GM23338 (cell line): ENCODE data around the gene PPP2R1B.

Source experiments
- EZH2 ChIP-seq: fragments of 200-600 bp; sonication (generic); IDR thresholded peaks from one replicate; pipeline ENCODE4 v1.8.0; 2017; ENCODE audit warnings: antibody characterized with exemption, mild to moderate bottlenecking, low read depth; ENCODE audit not compliant: unreplicated experiment
- EZH2phosphoT487 ChIP-seq: fragments of 200-600 bp; sonication (generic); IDR thresholded peaks from one replicate; pipeline ENCODE4 v1.8.1; 2018; ENCODE audit warnings: antibody characterized with exemption; ENCODE audit not compliant: unreplicated experiment
- TF ChIP-seq, protein P1 (sequence below), 2 experiments: fragments of 200-600 bp in 1 of 2; sonication (generic) in 1 of 2; conservative IDR thresholded peaks; 2 replicates each; pipeline versions ENCODE4 v1.5.1 to v1.6.1; 2016 to 2017; ENCODE audit warnings: antibody characterized with exemption in 2 of 2, low read depth in 2 of 2, mild to moderate bottlenecking in 2 of 2, moderate library complexity in 1 of 2

DNA sequence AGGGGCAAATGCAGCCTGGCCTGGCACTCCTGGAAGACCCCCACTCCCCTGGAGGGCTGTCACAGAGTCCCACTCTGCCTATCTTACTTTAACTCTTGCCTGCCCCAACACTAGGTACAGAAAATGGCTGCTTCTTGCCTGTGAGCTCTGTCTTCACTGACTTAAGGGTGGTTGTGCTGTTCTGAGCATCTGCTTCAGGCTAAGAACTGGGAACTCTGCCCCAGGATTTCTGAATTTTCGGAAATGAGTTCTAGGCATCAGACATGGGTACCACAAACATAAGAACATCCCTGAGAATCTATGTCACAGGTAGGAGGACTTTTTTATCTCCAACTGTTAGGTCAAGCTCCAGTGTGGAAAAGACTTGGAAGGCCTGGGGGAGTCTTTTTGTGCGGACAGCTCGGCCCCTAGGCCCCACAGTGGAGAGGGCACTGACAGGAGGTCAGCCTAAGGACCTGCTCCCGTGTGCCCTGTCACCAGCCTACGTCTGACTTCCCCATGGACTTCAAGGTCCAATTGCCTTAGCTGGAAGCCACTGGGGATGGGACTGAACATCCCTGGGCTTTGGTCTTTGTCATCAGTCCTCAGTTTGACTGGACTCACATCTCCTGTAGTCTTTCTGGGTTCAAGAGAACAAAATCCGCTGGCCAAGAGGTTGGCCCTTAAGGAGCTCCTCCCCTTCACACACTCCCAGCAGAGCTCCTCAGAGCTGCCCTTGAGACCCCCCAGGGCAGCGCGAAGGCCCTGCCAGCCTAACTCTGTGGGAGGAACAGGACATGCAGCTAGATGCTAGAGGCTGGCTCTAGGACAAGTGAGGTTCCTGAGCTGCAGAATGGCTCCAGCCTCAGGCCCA is 31.9 kb downstream of the PPP2R1B start:
- TF ChIP-seq, protein P1, sequence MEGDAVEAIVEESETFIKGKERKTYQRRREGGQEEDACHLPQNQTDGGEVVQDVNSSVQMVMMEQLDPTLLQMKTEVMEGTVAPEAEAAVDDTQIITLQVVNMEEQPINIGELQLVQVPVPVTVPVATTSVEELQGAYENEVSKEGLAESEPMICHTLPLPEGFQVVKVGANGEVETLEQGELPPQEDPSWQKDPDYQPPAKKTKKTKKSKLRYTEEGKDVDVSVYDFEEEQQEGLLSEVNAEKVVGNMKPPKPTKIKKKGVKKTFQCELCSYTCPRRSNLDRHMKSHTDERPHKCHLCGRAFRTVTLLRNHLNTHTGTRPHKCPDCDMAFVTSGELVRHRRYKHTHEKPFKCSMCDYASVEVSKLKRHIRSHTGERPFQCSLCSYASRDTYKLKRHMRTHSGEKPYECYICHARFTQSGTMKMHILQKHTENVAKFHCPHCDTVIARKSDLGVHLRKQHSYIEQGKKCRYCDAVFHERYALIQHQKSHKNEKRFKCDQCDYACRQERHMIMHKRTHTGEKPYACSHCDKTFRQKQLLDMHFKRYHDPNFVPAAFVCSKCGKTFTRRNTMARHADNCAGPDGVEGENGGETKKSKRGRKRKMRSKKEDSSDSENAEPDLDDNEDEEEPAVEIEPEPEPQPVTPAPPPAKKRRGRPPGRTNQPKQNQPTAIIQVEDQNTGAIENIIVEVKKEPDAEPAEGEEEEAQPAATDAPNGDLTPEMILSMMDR (conservative IDR thresholded peaks at IDR 0.05; ENCODE audit: low read depth in 2 of 2), result no peak
- TF ChIP-seq EZH2phosphoT487 (no peak), EZH2 (no peak)
